Suprapubic skin (tissue), 4 donors: ENCODE results near the gene CTRL. TPM values are rescaled to one million over a fixed set of nuclear protein-coding genes. Genes with fewer than 3 reads are reported as not detected.
"Not testable (repeated sequence)": the region's sequence is repeated elsewhere in the genome, so short reads cannot be mapped to it uniquely, and the experiment has no call there.

ENCODE experiments used
- DNase-seq, 2 donors: peaks; one replicate each; pipeline ENCODE4 v3.0.0-alpha.2; 2019; ENCODE audit warnings: low spot score in 2 of 2
- H3K27ac ChIP-seq: fragments of 200-600 bp; sonication (generic); one replicate; pipeline ENCODE4 v1.5.1; 2019
- H3K27me3 ChIP-seq: fragments of 200-600 bp; sonication (generic); one replicate; pipeline ENCODE4 v1.5.1; 2019
- H3K36me3 ChIP-seq: fragments of 200-600 bp; sonication (generic); one replicate; pipeline ENCODE4 v1.5.1; 2019
- H3K4me1 ChIP-seq: fragments of 200-600 bp; sonication (generic); one replicate; pipeline ENCODE4 v1.5.1; 2019
- H3K4me3 ChIP-seq: fragments of 200-600 bp; sonication (generic); one replicate; pipeline ENCODE4 v1.5.1; 2019; ENCODE audit warnings: mild to moderate bottlenecking
- H3K9me3 ChIP-seq: fragments of 200-600 bp; sonication (generic); one replicate; pipeline ENCODE4 v1.5.1; 2019
- EP300 ChIP-seq: sonication (generic); formaldehyde crosslinking; IDR thresholded peaks from one replicate; pipeline ENCODE4 v1.6.1; 2017; ENCODE audit warnings: antibody characterized with exemption
- POLR2A ChIP-seq, 2 donors: fragments of 450-650 bp; IDR thresholded peaks; one replicate each; pipeline ENCODE4 v1.6.1; 2017; ENCODE audit warnings: antibody characterized with exemption in 2 of 2, mild to moderate bottlenecking in 2 of 2, moderate library complexity in 2 of 2
- POLR2AphosphoS5 ChIP-seq, 3 donors: sonication (generic); formaldehyde crosslinking; IDR thresholded peaks; one replicate each; pipeline ENCODE4 v1.6.1; 2017; ENCODE audit warnings: antibody characterized with exemption in 3 of 3
- WGBS: methylation state at CpG from one replicate; pipeline ENCODE4 v1.1.5; 2018; 5-methylcytosine and 5-hydroxymethylcytosine counted together
- total RNA-seq, 4 donors: library from RNA; depleted of rRNA; stranded (reverse); fragments of >200 nt; gene quantifications; one replicate each; pipeline ENCODE4 v1.1.0, GENCODE V29; 2016
- TF ChIP-seq, protein P1 (sequence below), 2 donors: fragments of 200-600 bp in 1 of 2; fragments of 450-650 bp in 1 of 2; sonication (generic) in 1 of 2; IDR thresholded peaks; one replicate each; pipeline ENCODE4 v1.5.1; 2016 to 2019; ENCODE audit warnings: antibody characterized with exemption in 2 of 2, mild to moderate bottlenecking in 1 of 2, moderate library complexity in 1 of 2

CTRL gene
- total RNA-seq, 4 donors from 2014 or later, result 0.55 to 2.7 (median 1.8) TPM

DNA sequence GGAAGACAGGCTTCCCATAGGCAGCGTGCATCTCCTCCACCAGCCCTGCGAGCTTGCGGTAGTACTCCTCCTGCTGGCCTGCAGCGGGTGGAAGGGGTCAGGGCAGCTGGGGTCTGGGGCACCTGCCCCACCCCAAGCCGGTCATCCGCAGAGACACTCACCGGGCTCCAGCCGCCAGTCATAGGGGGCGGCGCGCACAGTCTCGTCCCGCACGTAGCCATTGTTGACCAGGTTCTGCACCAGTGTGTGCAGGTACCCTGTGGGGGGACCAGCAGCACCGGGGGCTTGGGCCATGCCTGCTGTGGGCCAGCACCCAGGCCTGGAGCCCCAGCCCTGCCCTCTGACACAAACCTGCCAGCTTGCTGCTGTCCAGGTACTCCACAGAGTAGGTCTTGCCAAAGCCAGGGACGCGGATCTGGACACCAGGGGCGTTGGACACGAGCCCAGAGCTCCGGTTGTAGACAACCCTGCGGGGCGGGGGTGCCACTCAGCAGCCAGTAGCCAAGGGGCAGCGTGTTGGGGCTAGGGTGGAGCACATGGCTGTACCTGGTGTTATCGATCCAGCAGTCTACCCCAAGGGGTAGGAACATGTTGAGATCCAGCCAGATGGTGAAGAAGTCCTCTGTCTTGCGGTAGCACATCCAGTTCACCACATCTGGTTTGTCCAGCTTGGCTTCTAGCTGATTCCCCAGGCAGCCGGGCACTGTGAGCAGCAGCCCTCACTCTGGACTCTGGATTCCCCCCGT lies 11.0 kb upstream of the CTRL start:
- H3K36me3 ChIP-seq, result peaks cover 66% of the 10 kb centered on the region
- TF ChIP-seq EP300 (no peak), POLR2AphosphoS5 (IDR thresholded peaks at IDR 0.05) (no peak), POLR2A (IDR thresholded peaks at IDR 0.05) (no peak)
- TF ChIP-seq, protein P1, sequence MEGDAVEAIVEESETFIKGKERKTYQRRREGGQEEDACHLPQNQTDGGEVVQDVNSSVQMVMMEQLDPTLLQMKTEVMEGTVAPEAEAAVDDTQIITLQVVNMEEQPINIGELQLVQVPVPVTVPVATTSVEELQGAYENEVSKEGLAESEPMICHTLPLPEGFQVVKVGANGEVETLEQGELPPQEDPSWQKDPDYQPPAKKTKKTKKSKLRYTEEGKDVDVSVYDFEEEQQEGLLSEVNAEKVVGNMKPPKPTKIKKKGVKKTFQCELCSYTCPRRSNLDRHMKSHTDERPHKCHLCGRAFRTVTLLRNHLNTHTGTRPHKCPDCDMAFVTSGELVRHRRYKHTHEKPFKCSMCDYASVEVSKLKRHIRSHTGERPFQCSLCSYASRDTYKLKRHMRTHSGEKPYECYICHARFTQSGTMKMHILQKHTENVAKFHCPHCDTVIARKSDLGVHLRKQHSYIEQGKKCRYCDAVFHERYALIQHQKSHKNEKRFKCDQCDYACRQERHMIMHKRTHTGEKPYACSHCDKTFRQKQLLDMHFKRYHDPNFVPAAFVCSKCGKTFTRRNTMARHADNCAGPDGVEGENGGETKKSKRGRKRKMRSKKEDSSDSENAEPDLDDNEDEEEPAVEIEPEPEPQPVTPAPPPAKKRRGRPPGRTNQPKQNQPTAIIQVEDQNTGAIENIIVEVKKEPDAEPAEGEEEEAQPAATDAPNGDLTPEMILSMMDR (IDR thresholded peaks at IDR 0.05), result no peak
- H3K4me1 ChIP-seq, result peaks cover 36% of the 10 kb centered on the region
- DNase-seq, result no peak
- no peaks in the 10 kb centered on the region for H3K9me3 ChIP-seq
- peak overlapping the region; percentile 58 for H3K27ac ChIP-seq
- 75% methylated on average over 5 of the region's 27 CpGs for WGBS
- no peaks in the 10 kb centered on the region for H3K27me3 ChIP-seq
- H3K4me3 ChIP-seq, result no peak overlapping the region

DNA sequence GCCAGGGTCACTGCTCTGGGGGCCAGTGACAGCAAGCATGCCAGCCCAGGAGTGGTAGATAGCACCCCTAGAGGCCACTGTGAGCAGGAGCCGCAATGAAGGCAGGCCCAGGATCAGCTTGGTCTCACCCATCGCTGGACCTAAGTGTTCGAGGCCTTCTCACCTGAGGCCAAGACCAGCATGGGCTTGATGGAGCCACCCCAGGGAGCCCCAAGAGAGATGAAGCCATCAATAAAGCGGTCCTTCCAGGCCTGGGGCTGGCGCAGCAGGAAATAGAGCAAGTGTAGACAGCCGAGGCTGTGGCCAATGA lies 10.5 kb upstream of the CTRL start:
- H3K27ac ChIP-seq, result no peak overlapping the region
- H3K4me3 ChIP-seq, result no peak overlapping the region
- TF ChIP-seq POLR2AphosphoS5 (IDR thresholded peaks at IDR 0.05) (no peak), EP300 (no peak), POLR2A (IDR thresholded peaks at IDR 0.05) (no peak)
- TF ChIP-seq, protein P1 (IDR thresholded peaks at IDR 0.05), result peak; percentile 28 to 75
- peaks cover 60% of the 10 kb centered on the region for H3K36me3 ChIP-seq
- WGBS, result 69% methylated on average over 5 of the region's 6 CpGs
- H3K27me3 ChIP-seq, result no peaks in the 10 kb centered on the region
- no peaks in the 10 kb centered on the region for H3K9me3 ChIP-seq
- no peak for DNase-seq
- H3K4me1 ChIP-seq, result peaks cover 39% of the 10 kb centered on the region

DNA sequence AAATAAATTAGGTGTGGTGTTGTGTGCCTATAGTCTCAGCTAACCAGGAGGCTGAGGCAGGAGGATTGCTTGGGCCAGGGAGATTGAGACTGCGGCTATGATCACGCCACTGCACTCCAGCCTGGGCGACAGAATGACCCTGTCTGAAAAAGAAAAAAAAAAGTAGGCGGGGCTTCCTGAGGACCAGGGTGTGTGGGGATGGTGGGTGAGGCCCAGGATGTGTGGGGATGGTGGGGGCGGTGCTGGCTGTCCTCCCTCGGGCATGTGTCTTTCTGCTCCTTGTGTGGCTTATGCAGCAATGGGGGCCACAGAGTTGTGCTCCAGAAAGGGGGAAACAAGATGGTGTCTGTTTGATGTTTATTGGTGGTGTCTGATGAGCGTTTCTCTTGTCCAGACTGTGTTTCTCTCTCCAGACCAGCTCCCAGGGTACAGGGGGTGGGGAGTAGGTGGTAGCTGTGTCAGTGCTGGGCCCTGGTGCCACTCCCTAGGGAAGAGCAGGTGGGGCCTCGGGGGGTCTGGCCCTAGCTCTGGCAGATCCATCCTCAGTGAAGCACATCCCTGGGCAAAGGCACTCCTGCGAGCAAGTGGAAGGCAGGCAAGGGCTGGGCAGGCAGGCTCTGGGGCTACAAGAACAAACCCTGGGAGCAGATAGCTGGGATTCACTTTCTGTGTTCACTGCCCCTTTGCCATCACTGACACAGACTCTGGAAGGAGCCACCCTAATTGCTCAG lies 10.0 kb upstream of the CTRL start:
- Histone ChIP-seq H3K9me3 (no peaks in the 10 kb centered on the region), H3K36me3 (peaks cover 55% of the 10 kb centered on the region), H3K4me1 (peaks cover 44% of the 10 kb centered on the region), H3K27me3 (no peaks in the 10 kb centered on the region), H3K4me3 (no peak overlapping the region), H3K27ac (no peak overlapping the region)
- 85% methylated on average over 9 of the region's 9 CpGs for WGBS
- TF ChIP-seq POLR2AphosphoS5 (IDR thresholded peaks at IDR 0.05), result no peak
- DNase-seq, result no peak

DNA sequence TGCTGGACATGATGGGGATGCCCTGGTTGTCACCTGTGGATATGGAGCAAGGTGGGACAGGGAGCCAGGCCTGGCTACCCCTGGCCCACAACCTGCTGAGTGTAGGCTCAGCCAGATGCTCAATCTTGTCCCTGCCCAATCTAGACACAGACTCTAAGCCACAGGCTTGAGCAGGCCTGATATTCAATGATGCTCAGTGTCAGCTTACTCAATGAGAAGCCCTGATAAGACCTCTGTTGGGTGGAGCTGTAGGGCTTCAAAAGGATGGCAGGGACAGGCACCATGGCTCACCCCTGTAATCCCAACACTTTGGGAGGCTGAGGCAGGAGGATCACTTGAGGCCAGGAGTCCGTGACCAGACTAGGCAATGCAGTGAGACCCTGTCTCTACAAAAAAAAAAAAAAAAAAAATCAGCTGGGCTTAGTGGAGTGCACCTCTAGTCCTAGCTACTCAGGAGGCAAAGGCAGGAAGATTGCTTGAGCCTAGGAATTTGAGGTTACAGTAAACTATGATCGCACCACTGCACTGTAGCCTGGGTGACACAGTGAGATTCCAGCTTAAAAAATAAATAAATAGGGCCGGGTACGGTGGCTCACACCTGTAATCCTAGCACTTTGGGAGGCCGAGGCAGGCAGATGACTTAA lies 8.9 kb upstream of the CTRL start:
- Histone ChIP-seq H3K36me3 (peaks cover 44% of the 10 kb centered on the region), H3K4me3 (no peak overlapping the region), H3K27me3 (no peaks in the 10 kb centered on the region), H3K9me3 (no peaks in the 10 kb centered on the region), H3K27ac (no peak overlapping the region), H3K4me1 (peaks cover 42% of the 10 kb centered on the region)
- no peak for DNase-seq
- TF ChIP-seq, protein P1 (IDR thresholded peaks at IDR 0.05), result no peak
- no peak for TF ChIP-seq POLR2A (IDR thresholded peaks at IDR 0.05)
- no peak for TF ChIP-seq POLR2AphosphoS5 (IDR thresholded peaks at IDR 0.05)
- WGBS, result 90% methylated on average over 5 of the region's 5 CpGs

DNA sequence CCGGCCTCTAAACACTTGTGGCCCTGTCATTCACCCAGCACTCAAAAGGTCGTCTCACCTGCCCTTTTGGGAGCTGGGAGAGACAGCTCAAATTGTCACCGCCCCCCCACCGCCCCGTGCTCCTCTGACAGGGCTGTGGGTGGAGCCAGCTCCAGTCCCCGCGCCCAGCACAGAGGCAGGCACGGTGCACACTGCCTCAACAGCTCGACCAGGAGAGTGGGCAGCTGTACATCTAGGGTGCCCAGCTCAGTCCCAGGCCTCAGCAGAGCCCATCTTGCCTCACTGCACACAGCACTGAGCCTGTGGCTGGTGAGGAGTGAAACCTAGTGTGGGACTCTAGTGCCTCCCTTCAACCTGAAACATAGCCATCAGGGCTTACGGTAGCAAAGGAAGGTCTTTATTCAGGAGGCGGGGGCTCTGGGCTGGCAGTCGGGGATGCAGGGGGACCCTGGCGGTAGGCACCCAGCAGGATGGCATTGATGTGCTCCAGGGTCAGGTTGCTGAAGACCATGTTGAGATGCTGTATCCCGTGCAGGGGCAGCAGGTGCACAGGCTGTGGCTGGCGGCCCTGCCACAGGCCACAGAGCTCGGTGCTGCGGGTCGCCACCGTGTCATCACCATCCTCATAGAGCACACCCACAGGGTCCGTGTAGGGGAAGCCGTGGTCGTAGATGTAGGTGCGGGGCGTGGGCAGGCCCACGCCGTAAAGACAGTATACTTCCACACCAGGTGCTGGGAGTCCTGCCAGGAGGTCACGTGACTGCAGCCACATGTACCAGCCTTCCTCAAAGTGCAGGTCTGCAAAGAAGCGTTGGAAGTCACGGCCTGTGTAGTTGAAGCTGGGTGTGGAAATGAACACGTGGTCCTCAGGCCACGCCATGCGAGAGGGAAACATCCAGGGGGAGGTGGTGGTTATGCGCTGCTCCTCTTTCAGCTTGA lies 8.1 kb upstream of the CTRL start:
- H3K27ac ChIP-seq, result no peak overlapping the region
- no peaks in the 10 kb centered on the region for H3K27me3 ChIP-seq
- no peak overlapping the region for H3K4me3 ChIP-seq
- TF ChIP-seq POLR2AphosphoS5 (IDR thresholded peaks at IDR 0.05) (no peak), EP300 (no peak), POLR2A (IDR thresholded peaks at IDR 0.05) (no peak)
- TF ChIP-seq, protein P1 (IDR thresholded peaks at IDR 0.05), result no peak
- DNase-seq, result no peak
- H3K9me3 ChIP-seq, result no peaks in the 10 kb centered on the region
- H3K4me1 ChIP-seq, result peaks cover 42% of the 10 kb centered on the region
- peaks cover 36% of the 10 kb centered on the region for H3K36me3 ChIP-seq
- WGBS, result 88% methylated on average over 7 of the region's 33 CpGs

DNA sequence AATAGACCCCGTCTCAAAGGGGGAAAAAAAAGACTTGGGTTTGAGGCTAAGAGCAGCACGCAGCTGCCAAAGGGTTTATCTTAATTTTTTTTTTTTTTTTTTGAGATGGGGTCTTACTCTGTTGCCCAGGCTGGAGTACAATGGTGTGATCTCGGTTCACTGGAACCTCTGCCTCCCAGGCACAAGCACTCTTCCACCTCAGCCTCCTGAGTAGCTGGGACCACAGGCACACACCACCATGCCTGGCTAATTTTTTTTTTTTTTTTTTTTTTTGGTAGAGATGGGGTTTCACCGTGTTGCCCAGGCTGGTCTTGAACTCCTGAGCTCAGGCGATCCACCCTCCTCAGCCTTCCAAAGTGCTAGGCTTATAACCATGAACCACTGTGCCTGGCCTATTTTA lies 6.1 kb upstream of the CTRL start:
- H3K9me3 ChIP-seq, H3K27me3 ChIP-seq, H3K27ac ChIP-seq, H3K4me3 ChIP-seq, DNase-seq: not testable (repeated sequence)
- Histone ChIP-seq H3K4me1 (peaks cover 25% of the 10 kb centered on the region), H3K36me3 (peaks cover 17% of the 10 kb centered on the region)
- 84% methylated on average over 5 of the region's 5 CpGs for WGBS
